Mononuclear cell (primary cell): ENCODE results near the gene ZNF567. TPM values are rescaled to one million over a fixed set of nuclear protein-coding genes. Genes with fewer than 3 reads are reported as not detected.

Source experiments
- H3K27me3 ChIP-seq: 2 replicates; pipeline ENCODE4 v1.6.0; 2011; ENCODE audit warnings: low read length, control low read depth; ENCODE audit not compliant: insufficient read depth
- H3K4me1 ChIP-seq: 2 replicates; pipeline ENCODE4 v1.5.1; 2011; ENCODE audit warnings: mild to moderate bottlenecking, low read length, control low read depth; ENCODE audit not compliant: insufficient read depth
- H3K4me3 ChIP-seq: 2 replicates; pipeline ENCODE4 v1.5.1; 2011; ENCODE audit warnings: mild to moderate bottlenecking, low read length, moderate library complexity
- H3K9me3 ChIP-seq: 2 replicates; pipeline ENCODE4 v1.5.1; 2011; ENCODE audit warnings: low read depth, mild to moderate bottlenecking, control low read depth, low read length
- total RNA-seq: library from RNA; depleted of rRNA; stranded (reverse); fragments of >200 nt; gene quantifications from one replicate; pipeline ENCODE4 v1.2.3, GENCODE V29; 2012

Gene ZNF567
- total RNA-seq, result 15.0 TPM

DNA sequence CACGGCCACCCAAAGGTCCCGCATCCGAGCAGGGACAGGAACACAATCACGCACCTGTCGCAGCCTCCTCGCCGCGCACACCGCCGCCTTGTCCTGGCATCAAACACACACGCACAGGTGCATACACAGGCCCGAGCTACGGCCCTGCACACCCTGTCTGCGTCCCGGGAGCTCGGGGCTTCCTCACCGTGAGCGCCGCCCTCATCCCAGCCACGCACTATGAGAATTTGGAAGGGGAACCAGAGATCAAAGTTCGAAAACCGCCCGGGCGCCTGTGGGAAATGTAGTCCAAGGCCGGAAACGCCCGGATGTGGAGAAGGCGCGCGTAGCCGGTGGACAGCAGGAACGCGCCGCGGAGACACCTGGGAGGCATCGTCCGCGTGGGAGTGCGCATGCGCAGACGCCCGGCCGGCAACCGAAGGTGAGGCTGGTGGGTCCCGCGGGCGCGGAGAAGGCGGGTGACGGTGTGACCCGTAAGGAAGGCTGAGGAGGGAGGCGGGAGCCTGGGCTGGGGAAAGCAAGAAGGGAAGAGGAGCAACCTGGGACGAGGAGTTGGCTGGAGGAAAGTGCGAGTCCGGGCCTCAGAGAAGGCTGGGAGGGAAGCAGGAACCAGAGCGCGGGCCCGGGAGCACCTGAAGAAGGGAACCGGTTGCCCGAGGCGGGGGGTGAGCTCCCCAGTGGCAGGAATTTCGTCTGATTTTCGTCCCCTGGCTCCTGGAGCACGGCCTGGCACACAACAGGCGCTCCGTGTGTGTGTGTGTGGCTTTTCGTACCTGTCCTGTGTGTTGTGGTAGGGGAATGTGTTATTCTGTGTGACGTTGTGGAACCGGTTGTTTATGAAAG lies at the start of gene ZNF567:
Gene ZNF567, plus strand, starts transcription at position 399 of the 843 bp plus-strand sequence. CDS start 7,256 bp downstream, outside the sequence.
- Histone ChIP-seq H3K9me3 (peaks cover 9% of the 10 kb centered on the region), H3K4me1 (peaks cover 22% of the 10 kb centered on the region), H3K27me3 (no peaks in the 10 kb centered on the region), H3K4me3 (peak within 1 kb of the TSS; percentile 67)

DNA sequence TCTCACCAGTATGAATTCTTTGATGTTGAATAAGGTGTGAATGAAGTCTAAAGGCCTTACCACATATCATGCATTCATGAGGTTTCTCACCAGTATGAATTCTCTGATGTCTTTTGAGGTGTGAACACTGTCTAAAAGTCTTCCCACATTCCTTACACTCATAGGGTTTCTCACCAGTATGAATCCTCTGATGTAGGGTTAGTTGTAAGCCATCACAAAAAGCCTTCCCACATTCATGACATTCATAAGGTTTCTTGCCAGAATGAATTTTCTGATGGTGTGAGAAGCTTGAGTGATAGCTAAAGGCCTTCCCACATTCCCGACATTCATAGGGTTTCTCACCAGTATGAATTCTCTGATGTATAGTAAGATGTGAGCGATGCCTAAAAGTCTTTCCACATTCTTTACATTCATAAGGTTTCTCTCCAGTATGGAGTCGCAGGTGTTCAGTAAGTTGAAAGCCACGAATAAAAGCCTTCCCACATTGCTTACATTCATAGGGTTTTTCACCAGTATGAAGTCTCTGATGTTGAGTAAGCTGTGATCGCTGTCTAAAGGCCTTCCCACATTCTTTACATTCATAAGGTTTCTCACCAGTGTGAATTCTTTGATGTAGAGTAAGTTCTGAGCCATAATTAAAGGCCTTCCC lies 48.4 kb upstream of the ZNF567 start:
- H3K27me3 ChIP-seq, result no peaks in the 10 kb centered on the region
- H3K9me3 ChIP-seq, result peaks cover 82% of the 10 kb centered on the region
- no peaks in the 10 kb centered on the region for H3K4me1 ChIP-seq
- H3K4me3 ChIP-seq, result no peak overlapping the region

DNA sequence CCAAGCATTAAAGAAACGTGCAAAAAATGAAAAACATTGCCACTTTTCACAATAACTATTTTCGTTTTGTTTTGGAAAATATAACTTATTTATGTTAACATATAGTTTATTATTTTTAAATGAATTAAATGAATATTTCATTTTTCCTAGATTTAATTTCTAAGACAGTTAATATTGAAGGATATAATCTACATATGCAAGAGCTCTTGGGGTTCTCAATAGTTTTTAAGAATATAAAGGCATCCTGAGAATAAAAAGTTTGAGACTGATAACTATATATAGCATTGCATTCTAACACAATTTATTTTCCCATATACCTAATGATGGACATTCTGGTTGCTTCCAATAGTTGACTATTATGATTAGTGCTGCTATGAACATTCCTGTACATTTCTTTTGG lies 40.7 kb upstream of the ZNF567 start:
- peaks cover 77% of the 10 kb centered on the region for H3K9me3 ChIP-seq
- H3K4me3 ChIP-seq, result no peak overlapping the region
- no peaks in the 10 kb centered on the region for H3K27me3 ChIP-seq
- no peaks in the 10 kb centered on the region for H3K4me1 ChIP-seq

DNA sequence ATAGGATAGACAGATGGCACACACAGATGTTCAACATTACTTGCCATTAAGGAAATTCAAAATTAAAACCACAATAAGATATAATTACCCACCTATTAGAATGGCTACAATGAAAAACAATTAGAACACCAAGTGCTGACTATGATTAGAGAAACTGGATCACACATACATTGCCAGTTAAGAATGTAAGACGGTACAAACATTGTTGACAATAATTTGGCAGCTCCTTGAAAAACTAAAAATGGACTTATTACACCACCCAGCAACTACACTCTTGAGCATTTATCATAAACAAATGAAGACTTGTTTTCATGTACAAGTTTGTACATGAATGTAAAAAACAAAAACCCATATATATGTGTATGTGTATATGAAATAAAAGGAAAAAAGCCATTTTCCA lies 34.5 kb upstream of the ZNF567 start:
- H3K9me3 ChIP-seq, result peaks cover 62% of the 10 kb centered on the region

GRCh38 chr19:36665832-36666231 lies 21.6 kb upstream of the ZNF567 start:
- Histone ChIP-seq H3K9me3 (peaks cover 31% of the 10 kb centered on the region), H3K4me1 (peaks cover 20% of the 10 kb centered on the region)

More for the DNA sequence above, 34.5 kb upstream of the ZNF567 start:
- H3K4me3 ChIP-seq, result no peak overlapping the region
- H3K4me1 ChIP-seq, result no peaks in the 10 kb centered on the region
- no peaks in the 10 kb centered on the region for H3K27me3 ChIP-seq

DNA sequence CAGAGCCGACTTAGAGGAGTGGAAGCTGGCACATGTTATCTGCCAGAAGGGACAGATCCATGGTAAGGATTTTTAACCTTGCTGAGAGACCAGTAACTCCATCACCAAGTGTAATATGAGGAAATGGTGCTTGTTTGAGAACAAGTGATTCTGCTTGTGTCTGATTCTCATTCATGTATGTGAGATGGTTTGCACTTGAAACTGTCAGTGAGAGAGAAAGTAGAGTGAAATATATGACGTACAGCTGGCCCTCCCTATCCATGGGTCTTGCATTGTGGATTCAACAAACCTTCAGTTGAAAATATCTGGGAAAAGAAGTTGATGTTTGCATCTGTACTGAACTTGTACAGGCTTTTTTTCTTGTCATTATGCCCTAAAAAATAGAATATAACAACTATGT lies 18.8 kb upstream of the ZNF567 start:
- Histone ChIP-seq H3K4me3 (no peak overlapping the region), H3K27me3 (no peaks in the 10 kb centered on the region), H3K9me3 (peaks cover 32% of the 10 kb centered on the region), H3K4me1 (peaks cover 20% of the 10 kb centered on the region)

More at GRCh38 chr19:36665832-36666231, 21.6 kb upstream of the ZNF567 start:
- H3K4me3 ChIP-seq, result peak overlapping the region; percentile 90
- no peaks in the 10 kb centered on the region for H3K27me3 ChIP-seq

- Histone ChIP-seq H3K4me3 (no peak overlapping the region), H3K27me3 (no peaks in the 10 kb centered on the region), H3K9me3 (peaks cover 24% of the 10 kb centered on the region), H3K4me1 (peaks cover 9% of the 10 kb centered on the region)
Observed at GRCh38 chr19:36672368-36672767, 15.0 kb upstream of the ZNF567 start.

- H3K9me3 ChIP-seq, result peaks cover 29% of the 10 kb centered on the region
- no peaks in the 10 kb centered on the region for H3K27me3 ChIP-seq
- no peaks in the 10 kb centered on the region for H3K4me1 ChIP-seq
- H3K4me3 ChIP-seq, result no peak overlapping the region
Observed at GRCh38 chr19:36674201-36674600, 13.2 kb upstream of the ZNF567 start.

DNA sequence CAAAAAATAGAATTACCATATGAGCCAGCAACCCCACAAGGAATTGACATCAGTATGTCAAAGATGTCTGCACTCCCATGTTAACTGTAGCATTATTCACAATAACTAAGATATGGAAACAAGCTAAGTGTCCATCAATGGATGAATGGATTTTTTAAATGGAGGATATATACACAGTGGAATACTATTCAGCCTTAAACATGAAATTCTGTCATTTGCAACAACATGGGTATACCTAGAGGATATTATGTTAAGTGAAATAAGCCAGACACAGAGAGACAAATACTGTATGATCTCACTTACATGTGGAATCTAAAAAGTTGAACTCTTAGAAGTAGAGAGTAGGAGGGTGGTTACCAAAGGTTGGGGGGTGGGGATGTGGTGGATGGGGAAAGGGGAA lies 8.0 kb upstream of the ZNF567 start:
- H3K9me3 ChIP-seq, result peaks cover 12% of the 10 kb centered on the region
- no peaks in the 10 kb centered on the region for H3K27me3 ChIP-seq
- no peak overlapping the region for H3K4me3 ChIP-seq

DNA sequence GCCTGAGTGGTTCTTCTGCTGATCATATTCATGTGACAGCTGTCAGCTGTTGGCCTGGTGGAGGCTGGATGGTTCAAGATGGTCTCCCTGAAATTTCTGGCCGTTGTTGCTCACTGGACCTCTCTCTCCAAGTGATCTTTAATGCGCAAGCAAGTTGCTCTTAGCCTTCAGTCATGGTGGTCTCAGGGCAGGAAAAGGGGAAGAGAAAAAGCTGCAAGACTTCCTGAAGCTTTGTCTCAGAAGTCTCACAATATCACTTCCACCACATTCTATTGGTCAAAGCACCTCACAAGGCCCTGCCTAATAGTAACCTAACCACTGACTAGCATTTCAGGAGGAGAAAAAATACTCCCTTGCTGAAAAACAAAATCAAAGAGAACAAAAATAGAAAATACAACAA lies 1.6 kb upstream of the ZNF567 start:
- Histone ChIP-seq H3K27me3 (no peaks in the 10 kb centered on the region), H3K4me3 (no peak overlapping the region), H3K9me3 (no peaks in the 10 kb centered on the region), H3K4me1 (peaks cover 22% of the 10 kb centered on the region)

More for the DNA sequence above, 8.0 kb upstream of the ZNF567 start:
- H3K4me1 ChIP-seq, result no peaks in the 10 kb centered on the region

DNA sequence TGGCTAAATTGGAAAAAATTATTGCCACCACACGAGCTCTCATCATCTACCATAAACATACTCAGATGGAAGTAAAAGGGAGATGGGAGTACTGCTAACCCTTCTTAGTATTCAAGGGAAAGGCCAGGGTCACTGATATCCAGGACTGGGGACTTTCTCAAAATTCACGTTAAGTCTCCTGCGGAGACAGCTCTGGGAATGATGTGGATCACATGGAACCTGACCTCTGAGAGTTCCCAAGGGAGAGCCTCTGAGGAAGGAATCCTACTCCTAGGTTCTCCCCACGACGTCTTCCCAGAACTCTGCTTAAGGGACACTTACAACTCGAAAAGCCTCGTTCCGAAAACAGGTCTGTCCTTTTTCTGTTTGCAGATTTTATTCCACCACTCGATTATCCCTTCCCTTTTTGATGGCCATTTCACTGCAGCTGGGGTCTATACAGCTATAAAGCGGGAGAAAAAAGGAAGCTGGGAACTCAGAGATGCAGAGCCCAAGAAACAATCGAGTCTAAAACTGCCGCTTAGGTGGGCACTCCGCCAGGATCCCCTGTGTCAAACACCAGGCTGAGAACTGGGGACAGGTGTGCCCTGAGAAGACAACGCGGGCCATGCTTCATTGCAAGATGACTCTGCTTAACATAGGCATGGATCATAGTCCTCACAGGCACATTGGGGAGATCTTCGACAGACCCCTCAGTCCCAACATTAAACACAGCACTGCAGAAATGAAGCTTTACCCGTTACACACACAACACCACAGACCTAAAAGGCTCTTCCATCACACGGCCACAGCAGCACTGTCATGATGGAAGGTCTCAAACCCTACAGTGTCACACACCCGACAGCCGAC lies 823 bp upstream of the ZNF567 start:
- H3K4me3 ChIP-seq, result peak overlapping the region; percentile 67
- H3K9me3 ChIP-seq, result peaks cover under 1% of the 10 kb centered on the region
- H3K4me1 ChIP-seq, result peaks cover 22% of the 10 kb centered on the region
- H3K27me3 ChIP-seq, result no peaks in the 10 kb centered on the region

DNA sequence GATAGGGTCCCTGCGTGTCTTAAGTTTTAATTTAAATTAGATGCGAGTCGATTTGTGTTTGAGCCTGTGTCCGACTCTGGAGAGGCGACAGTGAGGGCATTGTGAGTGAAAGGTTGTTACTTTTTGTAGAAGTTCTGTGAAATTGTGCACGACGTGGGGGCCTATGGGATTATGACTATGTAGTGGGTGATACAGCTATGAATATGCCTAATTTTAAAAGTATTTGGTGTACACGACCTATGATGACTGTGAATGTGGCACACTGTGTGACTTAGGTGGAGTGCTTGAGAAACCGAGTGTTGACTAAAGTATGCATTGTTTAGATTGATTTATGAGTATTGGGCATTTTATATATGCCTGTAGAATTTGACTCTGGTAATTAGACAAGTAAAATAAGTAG lies 646 bp downstream of the ZNF567 start:
- H3K4me1 ChIP-seq, result peaks cover 22% of the 10 kb centered on the region
- H3K9me3 ChIP-seq, result peaks cover 10% of the 10 kb centered on the region
- no peaks in the 10 kb centered on the region for H3K27me3 ChIP-seq
- peak overlapping the region; percentile 67 for H3K4me3 ChIP-seq

DNA sequence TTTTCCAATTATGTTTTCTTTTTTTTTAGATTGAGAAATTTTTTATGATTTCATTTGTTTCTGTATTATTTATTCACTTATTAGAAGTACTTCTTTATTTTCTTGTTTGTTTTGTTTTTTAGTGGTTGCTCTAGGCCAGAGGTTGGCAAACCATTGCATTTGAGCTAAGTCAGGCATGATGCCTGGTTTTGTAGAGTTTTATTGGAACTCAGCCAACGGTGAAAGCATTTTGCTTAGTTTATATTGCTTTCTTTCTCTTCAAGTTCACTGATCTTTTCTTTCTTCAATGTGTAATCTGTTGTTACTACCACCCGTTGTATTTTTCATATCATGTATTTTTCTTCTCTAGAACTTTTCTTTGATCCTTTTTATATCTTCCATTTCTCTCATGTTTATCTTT lies 19.7 kb downstream of the ZNF567 start:
- Histone ChIP-seq H3K9me3 (peaks cover 76% of the 10 kb centered on the region), H3K27me3 (no peaks in the 10 kb centered on the region), H3K4me1 (no peaks in the 10 kb centered on the region), H3K4me3 (no peak overlapping the region)

DNA sequence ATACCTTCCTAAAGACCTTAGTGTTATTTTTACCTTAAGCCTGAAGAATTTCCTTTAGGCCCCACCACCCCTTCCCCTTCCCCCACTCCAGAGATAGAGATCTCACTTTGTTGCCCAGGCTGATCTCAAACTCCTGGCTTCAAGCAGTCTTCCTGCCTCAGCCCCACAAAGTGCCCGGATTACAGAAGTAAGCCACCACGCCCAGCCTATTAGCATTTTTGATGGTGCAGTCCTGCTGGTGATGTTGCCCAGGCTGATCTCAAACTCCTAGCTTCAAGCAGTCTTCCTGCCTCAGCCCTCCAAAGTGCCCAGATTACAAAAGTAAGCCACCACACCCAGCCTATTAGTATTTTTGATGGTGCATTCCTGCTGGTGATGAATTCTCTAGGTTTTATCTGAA lies 22.0 kb downstream of the ZNF567 start:
- no peak overlapping the region for H3K4me3 ChIP-seq
- H3K4me1 ChIP-seq, result no peaks in the 10 kb centered on the region
- H3K9me3 ChIP-seq, result peaks cover 98% of the 10 kb centered on the region
- H3K27me3 ChIP-seq, result no peaks in the 10 kb centered on the region
